ENCODE results near the gene OR2T35.
"Not testable (repeated sequence)": the region's sequence is repeated elsewhere in the genome, so short reads cannot be mapped to it uniquely, and the experiment has no call there.

- TF ChIP-seq, protein P1, sequence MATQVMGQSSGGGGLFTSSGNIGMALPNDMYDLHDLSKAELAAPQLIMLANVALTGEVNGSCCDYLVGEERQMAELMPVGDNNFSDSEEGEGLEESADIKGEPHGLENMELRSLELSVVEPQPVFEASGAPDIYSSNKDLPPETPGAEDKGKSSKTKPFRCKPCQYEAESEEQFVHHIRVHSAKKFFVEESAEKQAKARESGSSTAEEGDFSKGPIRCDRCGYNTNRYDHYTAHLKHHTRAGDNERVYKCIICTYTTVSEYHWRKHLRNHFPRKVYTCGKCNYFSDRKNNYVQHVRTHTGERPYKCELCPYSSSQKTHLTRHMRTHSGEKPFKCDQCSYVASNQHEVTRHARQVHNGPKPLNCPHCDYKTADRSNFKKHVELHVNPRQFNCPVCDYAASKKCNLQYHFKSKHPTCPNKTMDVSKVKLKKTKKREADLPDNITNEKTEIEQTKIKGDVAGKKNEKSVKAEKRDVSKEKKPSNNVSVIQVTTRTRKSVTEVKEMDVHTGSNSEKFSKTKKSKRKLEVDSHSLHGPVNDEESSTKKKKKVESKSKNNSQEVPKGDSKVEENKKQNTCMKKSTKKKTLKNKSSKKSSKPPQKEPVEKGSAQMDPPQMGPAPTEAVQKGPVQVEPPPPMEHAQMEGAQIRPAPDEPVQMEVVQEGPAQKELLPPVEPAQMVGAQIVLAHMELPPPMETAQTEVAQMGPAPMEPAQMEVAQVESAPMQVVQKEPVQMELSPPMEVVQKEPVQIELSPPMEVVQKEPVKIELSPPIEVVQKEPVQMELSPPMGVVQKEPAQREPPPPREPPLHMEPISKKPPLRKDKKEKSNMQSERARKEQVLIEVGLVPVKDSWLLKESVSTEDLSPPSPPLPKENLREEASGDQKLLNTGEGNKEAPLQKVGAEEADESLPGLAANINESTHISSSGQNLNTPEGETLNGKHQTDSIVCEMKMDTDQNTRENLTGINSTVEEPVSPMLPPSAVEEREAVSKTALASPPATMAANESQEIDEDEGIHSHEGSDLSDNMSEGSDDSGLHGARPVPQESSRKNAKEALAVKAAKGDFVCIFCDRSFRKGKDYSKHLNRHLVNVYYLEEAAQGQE (IDR thresholded peaks at IDR 0.05; ENCODE audit: unreplicated experiment), result not testable (repeated sequence)
- not testable (repeated sequence) for TF ChIP-seq CTCF (conservative IDR thresholded peaks at IDR 0.05; ENCODE audit: low read depth in 2 of 2); POLR2AphosphoS5 (IDR thresholded peaks at IDR 0.05; ENCODE audit: low read depth); CREB1 (CRISPR knock-in tag; IDR thresholded peaks at IDR 0.05; ENCODE audit: low read depth); EZH2phosphoT487 (IDR thresholded peaks at IDR 0.05; ENCODE audit: unreplicated experiment); EZH2 (IDR thresholded peaks at IDR 0.05; ENCODE audit: low read depth, unreplicated experiment); STAT1 (IDR thresholded peaks at IDR 0.05; ENCODE audit: unreplicated experiment); JUNB (IDR thresholded peaks at IDR 0.05; ENCODE audit: unreplicated experiment); ZNF331 (CRISPR knock-in tag; IDR thresholded peaks at IDR 0.05; ENCODE audit: low read depth); NANOG (IDR thresholded peaks at IDR 0.05; ENCODE audit: borderline replicate concordance)
Observed at GRCh38 chr1:248663453-248664328, 18.6 kb upstream of the OR2T35 start.

Measured in GM23338 (cell line).